Activated CD4-positive, alpha-beta T cell treated with anti-CD3 and anti-CD28 coated beads, Interleukin-2, Interleukin-4, amounts not matched to agents 100 ng/mL and 50 ng/mL, durations not matched to agents 16 hours and 8 hours (primary cell): ENCODE results near the gene LITAF.
"Not testable (repeated sequence)": the region's sequence is repeated elsewhere in the genome, so short reads cannot be mapped to it uniquely, and the experiment has no call there.

Experiments
- DNase-seq: peaks from one replicate; pipeline ENCODE4 v3.0.0-alpha.2; 2020; ENCODE audit warnings: low spot score

Gene LITAF

GRCh38 chr16:11515540-11516430 lies 70.9 kb downstream of the LITAF start:
- DNase-seq: no peak

- DNase-seq: no peak
Observed at GRCh38 chr16:11514283-11514682, 72.4 kb downstream of the LITAF start.

- DNase-seq: not testable (repeated sequence)
Observed at GRCh38 chr16:11513366-11513765, 73.4 kb downstream of the LITAF start.

GRCh38 chr16:11511801-11512200 lies 74.9 kb downstream of the LITAF start:
- DNase-seq: no peak

GRCh38 chr16:11511328-11511727 lies 75.4 kb downstream of the LITAF start:
- no peak for DNase-seq

- no peak for DNase-seq
Observed at GRCh38 chr16:11510178-11510973, 76.3 kb downstream of the LITAF start.

- DNase-seq: no peak
Observed at GRCh38 chr16:11507991-11508390, 78.7 kb downstream of the LITAF start.

GRCh38 chr16:11507350-11507749 lies 79.4 kb downstream of the LITAF start:
- DNase-seq: no peak

- no peak for DNase-seq
Observed at GRCh38 chr16:11506741-11507305, 79.9 kb downstream of the LITAF start.

GRCh38 chr16:11504261-11504660 lies 82.5 kb downstream of the LITAF start:
- DNase-seq: not testable (repeated sequence)

GRCh38 chr16:11503566-11503965 lies 83.2 kb downstream of the LITAF start:
- DNase-seq: no peak

GRCh38 chr16:11502239-11502638 lies 84.5 kb downstream of the LITAF start:
- DNase-seq: no peak

- DNase-seq: no peak
Observed at GRCh38 chr16:11501632-11502031, 85.1 kb downstream of the LITAF start.

GRCh38 chr16:11500700-11501346 lies 85.9 kb downstream of the LITAF start:
- DNase-seq: no peak

GRCh38 chr16:11499295-11500089 lies 87.2 kb downstream of the LITAF start:
- no peak for DNase-seq

- no peak for DNase-seq
Observed at GRCh38 chr16:11498683-11499082, 88.0 kb downstream of the LITAF start.

GRCh38 chr16:11497851-11498289 lies 88.8 kb downstream of the LITAF start:
- no peak for DNase-seq
